Lower lobe of right lung (tissue), 2 donors: ENCODE results near the gene UNC13D. TPM values are rescaled to one million over a fixed set of nuclear protein-coding genes. Genes with fewer than 3 reads are reported as not detected.

Experiments
- ATAC-seq, 2 donors: fragments of 200-7000 bp; cut with Tn5 transposase; one replicate each; pipeline ENCODE4 v1.9.1; 2020 to 2022; ENCODE audit warnings: mild to moderate bottlenecking in 2 of 2, moderate library complexity in 2 of 2
- DNase-seq: peaks from one replicate; pipeline ENCODE4 v3.0.0-alpha.2; 2020
- H3K27ac ChIP-seq: fragments of 200-600 bp; one replicate; pipeline ENCODE4 v1.8.0; 2022
- H3K27me3 ChIP-seq: fragments of 200-600 bp; one replicate; pipeline ENCODE4 v1.8.0; 2022; ENCODE audit warnings: low read depth
- H3K36me3 ChIP-seq: fragments of 200-600 bp; one replicate; pipeline ENCODE4 v1.8.0; 2022; ENCODE audit warnings: mild to moderate bottlenecking
- H3K4me1 ChIP-seq: fragments of 200-600 bp; one replicate; pipeline ENCODE4 v1.8.0; 2022
- H3K4me3 ChIP-seq: fragments of 200-600 bp; one replicate; pipeline ENCODE4 v1.8.0; 2022; ENCODE audit warnings: mild to moderate bottlenecking
- H3K9me3 ChIP-seq: fragments of 200-600 bp; one replicate; pipeline ENCODE4 v1.8.0; 2022
- CTCF ChIP-seq: fragments of 200-600 bp; IDR thresholded peaks from one replicate; pipeline ENCODE4 v1.8.0; 2022; ENCODE audit warnings: antibody characterized with exemption, mild to moderate bottlenecking
- intact Hi-C: fragments of 100-400 bp; cut with DNase I; formaldehyde crosslinking; loops from one replicate; pipeline ENCODE4 v1.11.0; 2022
- total RNA-seq: library from RNA; stranded (reverse); fragmentation: NEBNext Ultra II Directional; extraction: Animal tissue kit (Norgen Biotek cat#: 25700); gene quantifications from one replicate; pipeline ENCODE4 v1.2.1, GENCODE V29; 2021
- donor health status: DM: no; HTN: yes; CAD: no; lungs with severe emphysema.

Gene UNC13D
- total RNA-seq, 1 donor from 2014 or later, result 118 TPM

- ATAC-seq, result no peak
- intact Hi-C loops, result no loop called here
- Histone ChIP-seq H3K4me3 (no peak overlapping the region), H3K9me3 (no peaks in the 10 kb centered on the region), H3K27ac (no peak overlapping the region), H3K4me1 (peaks cover 20% of the 10 kb centered on the region), H3K27me3 (no peaks in the 10 kb centered on the region), H3K36me3 (peaks cover 93% of the 10 kb centered on the region)
- TF ChIP-seq CTCF, result no peak
- no peak for DNase-seq
These were observed 20.1 kb downstream of the UNC13D start for GRCh38 chr17:75824050-75824552.

- ATAC-seq, result peak in 1 of 2 donors; percentile 1
These were observed 20.8 kb downstream of the UNC13D start for GRCh38 chr17:75823257-75824041.

GRCh38 chr17:75822800-75823166 is 21.4 kb downstream of the UNC13D start:
- ATAC-seq (no peak), DNase-seq (no peak)
- H3K27me3 ChIP-seq, result no peaks in the 10 kb centered on the region
- no peak for TF ChIP-seq CTCF
- H3K27ac ChIP-seq, result no peak overlapping the region
- H3K4me1 ChIP-seq, result peaks cover 12% of the 10 kb centered on the region
- H3K36me3 ChIP-seq, result peaks cover 93% of the 10 kb centered on the region
- H3K4me3 ChIP-seq, result no peak overlapping the region
- intact Hi-C loops, result no loop called here
- no peaks in the 10 kb centered on the region for H3K9me3 ChIP-seq

More at GRCh38 chr17:75823257-75824041, 20.8 kb downstream of the UNC13D start:
- no peaks in the 10 kb centered on the region for H3K9me3 ChIP-seq
- no peaks in the 10 kb centered on the region for H3K27me3 ChIP-seq
- peaks cover 93% of the 10 kb centered on the region for H3K36me3 ChIP-seq
- H3K27ac ChIP-seq, result no peak overlapping the region
- H3K4me1 ChIP-seq, result peaks cover 19% of the 10 kb centered on the region
- H3K4me3 ChIP-seq, result no peak overlapping the region
- no peak for DNase-seq
- intact Hi-C loops, result no loop called here
- no peak for TF ChIP-seq CTCF

- Histone ChIP-seq H3K4me1 (peaks cover 7% of the 10 kb centered on the region), H3K27ac (peak overlapping the region; percentile 24), H3K27me3 (no peaks in the 10 kb centered on the region), H3K9me3 (no peaks in the 10 kb centered on the region), H3K4me3 (no peak overlapping the region), H3K36me3 (peaks cover 95% of the 10 kb centered on the region)
- intact Hi-C loops, result no loop called here
- DNase-seq (no peak), ATAC-seq (peak in 1 of 2 donors; percentile 23)
- no peak for TF ChIP-seq CTCF
These were observed 21.9 kb downstream of the UNC13D start for GRCh38 chr17:75822119-75822799.

- Histone ChIP-seq H3K4me3 (no peak overlapping the region), H3K4me1 (no peaks in the 10 kb centered on the region), H3K27me3 (no peaks in the 10 kb centered on the region), H3K27ac (no peak overlapping the region), H3K9me3 (no peaks in the 10 kb centered on the region), H3K36me3 (peaks cover 95% of the 10 kb centered on the region)
- intact Hi-C loops, result no loop called here
- ATAC-seq (no peak), DNase-seq (no peak)
- no peak for TF ChIP-seq CTCF
These were observed 22.7 kb downstream of the UNC13D start for GRCh38 chr17:75821552-75821951.
